Measurements from ENCODE around the gene SLC30A3.
A peak's percentile ranks its signal among the peaks of the same experiment; 100 is the strongest.

The SLC30A3 gene

DNA sequence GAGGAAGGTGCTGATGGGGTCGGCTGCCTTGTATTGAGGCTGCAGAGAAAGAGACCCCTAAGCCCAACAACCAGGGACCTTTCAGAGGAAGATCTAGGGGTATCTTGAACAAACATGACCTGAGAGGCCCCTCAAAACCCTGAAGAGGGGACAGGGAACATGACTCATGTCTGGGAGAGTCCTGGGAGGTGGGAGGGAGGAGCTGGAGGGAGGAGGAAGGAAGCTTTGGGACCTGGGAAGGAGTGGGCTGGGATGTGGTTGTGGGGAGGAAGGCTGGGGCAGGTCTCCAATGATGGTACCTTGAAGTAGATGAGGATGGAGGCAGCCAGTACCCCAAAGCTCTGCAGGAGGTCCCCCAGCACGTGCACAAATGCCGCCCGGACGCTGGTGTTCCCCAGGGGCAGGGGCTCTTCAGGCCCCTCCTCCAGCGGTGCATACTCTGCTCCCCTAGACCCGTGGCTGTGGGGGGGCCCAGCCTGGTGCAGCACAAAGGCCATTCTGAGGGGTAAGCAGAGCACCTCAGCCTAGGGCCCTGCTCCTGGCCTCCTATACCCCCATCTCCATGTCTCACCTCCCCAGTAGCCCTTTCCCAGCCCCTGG is 5.9 kb downstream of the SLC30A3 start:
- no peak for DNase-seq

DNA sequence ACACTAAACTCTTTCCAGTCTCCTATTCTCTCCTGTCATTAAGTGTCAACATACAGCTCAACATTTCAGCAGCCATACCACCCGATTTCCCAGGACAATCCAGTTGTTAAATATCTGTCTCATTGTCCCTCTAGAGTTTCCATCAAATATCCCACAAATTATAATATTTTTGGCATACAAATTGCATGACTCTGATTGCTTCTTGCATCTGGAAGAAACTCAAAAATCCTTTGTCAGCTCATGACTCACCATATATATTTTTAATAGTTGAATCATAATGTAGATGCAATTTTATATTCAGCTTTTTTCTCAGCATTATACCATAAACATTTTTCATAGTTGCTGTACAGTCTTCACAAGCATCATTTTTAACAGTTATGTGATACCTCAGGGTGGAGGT is 7.2 kb downstream of the SLC30A3 start:
- DNase-seq = no peak

DNA sequence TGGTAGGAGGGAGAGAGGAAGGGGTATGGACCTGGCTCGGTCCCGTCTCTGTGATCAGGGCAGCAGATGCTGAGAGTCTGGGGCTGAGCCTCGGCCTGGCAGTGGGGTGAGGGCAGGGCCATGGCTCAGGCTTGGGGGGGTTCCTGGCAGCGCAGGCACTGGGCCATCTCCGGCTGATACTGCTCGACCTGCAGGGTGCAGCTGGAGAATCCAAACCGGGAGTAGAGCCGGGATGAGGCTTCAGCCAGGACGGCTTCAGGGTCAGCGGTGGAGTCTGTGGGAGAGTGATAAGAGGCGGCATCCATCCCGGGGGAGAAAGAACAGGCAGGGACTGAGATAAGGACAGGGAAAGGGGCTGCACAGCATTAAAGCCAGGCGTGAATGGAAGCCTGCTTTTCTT is 7.7 kb downstream of the SLC30A3 start:
- no peak for DNase-seq

DNA sequence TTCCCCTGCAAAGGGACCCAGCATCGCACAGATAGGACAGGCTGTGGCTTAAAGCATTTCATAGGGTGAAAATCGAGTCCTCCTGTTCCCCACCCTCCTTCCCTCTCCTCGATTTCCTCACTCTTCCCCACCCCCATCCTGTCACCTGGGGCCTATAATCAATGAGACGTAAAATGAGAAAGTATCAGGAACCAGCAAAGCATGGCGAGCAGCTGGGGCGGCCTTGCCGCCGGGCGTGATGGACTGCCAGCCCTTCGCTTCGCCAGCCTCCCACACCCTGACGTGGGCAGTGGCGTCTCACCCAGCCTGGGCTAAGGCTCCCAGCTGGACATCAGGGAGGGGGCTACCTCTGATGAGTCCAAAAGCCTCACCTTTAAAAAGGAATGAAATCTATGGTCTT is 11.1 kb downstream of the SLC30A3 start:
- DNase-seq = no peak

DNA sequence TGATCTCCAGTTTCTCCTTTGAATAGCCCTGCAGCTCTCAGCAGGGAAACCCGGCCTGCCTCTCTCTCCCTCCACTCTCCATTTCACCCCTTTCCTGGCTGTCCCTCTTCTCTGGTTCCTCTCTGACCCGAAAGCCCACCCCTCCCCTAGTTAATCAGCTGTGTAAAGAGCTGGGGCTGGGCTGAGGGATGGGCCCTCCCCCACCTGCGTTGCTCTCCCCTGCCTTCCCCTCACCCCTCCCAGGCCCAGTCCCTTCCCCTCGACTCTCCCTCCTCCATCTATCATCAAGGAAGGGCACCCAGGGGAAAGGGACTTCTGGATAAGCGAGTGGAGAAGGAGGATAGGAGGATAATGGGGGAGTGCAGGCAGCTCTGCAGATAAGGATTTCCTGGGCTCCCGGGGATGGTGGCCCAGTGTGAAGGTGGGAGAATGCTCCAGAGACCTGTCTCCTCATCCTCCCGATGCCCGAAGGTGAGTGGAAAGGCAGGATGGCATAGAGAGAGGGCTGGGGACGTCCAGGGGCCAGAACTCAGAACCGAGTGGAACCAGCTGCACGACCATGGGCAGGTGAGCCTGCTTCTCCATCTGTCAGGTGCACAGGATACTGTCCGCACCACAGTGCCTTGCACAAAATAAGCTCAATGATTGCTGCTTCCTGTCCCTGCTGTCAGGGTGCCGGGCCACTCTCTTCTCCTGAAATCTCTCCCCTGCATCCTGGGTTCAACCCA is 12.0 kb downstream of the SLC30A3 start:
- DNase-seq = no peak

DNA sequence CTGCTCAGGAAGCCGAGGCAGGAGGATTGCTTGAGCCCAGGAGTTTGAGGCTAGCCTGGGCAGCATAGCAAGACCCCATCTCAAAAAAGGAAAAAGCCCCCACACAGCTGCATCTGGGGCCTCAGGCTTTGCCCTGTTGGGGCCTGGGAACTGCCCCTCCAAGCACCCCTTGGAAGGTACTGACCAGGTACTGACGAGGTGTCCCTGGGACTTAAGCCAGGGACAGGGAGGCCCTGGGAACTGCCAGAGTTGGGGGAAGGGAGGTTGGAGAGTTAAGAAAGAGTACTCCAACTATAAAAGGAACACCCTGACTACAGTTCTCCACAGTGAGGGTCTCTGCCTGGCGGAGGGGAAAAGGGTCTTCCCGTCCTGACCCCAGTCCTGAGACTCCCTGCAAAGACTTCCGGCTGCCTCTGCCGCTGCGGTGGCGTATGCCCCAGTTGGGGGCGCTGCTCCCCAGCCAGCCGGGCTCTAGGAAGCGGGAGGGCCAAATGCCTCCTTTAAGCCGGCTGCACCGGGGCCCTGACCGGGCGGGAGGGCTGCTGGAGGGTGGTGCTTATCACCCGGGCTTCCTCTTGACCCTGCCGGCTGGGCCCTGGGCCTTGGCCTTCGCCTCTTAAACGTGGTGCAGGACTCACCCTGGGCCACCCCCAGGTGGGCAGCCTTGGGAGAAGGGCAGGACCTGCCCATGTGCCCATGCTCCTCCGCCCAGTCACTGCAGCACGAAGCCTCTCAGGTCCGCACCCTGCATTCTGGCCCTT is 12.8 kb downstream of the SLC30A3 start:
- DNase-seq = peak; percentile 41

DNA sequence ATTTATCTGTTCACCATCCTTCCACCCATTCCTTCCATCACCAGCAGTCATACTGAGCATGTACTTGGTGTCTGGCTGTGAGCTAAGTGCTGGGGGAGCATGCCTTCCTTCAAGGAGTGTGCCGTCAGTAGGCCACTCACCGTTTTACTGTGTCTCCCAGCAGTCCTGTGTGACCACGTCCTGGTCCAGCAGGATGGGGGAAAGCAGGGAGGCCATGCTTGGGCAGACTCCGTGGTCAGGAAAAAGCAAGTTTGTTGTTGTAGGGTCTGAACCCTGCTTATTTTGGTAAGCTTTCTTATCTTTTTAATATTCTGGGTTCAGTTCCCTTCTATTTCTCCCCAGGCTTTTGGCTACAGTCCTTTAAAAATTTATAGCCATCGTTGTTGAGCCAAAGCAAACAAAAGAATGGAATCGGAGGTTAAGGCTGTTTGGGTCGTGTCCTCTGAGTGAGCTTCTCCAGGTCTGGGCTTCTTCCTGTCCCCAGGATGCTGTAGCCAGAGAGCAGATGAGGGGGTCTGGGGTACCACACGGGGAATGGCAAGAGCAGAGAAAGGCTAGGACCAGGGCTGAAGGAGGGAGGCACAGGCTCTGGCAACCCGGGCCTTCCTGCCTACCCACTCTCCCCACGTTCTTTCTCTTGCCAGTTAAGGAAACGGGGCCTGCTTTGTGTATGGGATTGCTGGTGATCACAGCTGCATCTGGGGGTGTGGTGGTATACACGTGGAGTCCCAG is 13.5 kb downstream of the SLC30A3 start:
- DNase-seq = no peak

DNA sequence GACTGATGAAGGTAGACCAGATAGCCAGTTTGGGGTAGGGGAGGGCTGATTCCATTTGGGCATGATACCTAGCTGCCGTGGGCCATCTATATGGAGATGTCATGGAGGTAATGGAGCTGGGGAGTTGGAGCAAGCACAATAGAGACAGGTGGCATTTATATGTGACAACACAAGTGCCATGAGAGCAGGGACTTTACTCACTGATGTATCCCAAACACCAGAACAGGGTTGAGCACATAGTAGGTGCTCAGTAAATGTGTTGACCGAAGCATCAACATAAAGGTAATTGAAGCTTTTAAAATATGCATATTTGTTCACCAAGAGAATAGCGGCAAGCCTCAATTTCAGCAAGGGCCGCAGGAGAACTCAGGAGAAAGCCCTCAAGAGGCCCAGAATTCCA is 15.0 kb downstream of the SLC30A3 start:
- DNase-seq = no peak

DNA sequence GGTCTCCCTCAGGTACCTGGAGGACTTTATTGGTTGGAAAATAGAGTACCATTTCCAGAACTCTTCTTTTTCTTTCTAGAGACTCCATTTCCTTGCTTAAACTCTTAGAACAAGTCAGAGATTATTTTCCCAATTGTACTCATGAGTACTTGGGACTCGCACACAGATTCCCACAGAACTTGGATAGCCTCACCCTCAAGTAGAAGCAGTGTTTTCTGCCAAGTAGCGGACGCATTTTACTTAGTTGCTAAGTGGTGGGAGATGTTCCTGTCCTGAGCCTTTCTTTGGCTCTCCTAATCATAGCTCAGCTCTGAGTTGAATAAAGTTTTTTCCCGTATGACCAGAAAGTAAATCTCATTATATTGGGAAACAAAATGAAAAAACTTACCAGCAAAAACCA is 17.2 kb downstream of the SLC30A3 start:
- DNase-seq = no peak

DNA sequence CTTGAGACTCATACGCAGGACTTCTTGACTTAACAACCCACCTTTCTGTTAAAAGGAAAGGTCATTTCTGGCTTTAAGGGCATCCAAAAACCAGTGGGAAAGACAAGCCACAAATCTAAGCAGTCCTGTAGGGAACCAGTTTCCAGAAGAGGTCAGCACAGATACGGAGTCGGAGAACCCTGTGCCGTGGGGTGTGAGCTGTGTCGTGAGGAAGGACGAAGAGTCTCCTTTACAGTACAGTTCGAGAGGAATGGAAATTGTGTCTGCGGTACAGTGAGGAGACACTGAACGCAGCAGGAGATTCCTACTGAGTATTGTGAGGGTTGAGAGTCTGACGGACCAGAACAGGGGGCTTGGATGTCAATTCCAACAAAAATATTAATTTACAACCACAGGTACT is 17.7 kb downstream of the SLC30A3 start:
- DNase-seq = no peak

DNA sequence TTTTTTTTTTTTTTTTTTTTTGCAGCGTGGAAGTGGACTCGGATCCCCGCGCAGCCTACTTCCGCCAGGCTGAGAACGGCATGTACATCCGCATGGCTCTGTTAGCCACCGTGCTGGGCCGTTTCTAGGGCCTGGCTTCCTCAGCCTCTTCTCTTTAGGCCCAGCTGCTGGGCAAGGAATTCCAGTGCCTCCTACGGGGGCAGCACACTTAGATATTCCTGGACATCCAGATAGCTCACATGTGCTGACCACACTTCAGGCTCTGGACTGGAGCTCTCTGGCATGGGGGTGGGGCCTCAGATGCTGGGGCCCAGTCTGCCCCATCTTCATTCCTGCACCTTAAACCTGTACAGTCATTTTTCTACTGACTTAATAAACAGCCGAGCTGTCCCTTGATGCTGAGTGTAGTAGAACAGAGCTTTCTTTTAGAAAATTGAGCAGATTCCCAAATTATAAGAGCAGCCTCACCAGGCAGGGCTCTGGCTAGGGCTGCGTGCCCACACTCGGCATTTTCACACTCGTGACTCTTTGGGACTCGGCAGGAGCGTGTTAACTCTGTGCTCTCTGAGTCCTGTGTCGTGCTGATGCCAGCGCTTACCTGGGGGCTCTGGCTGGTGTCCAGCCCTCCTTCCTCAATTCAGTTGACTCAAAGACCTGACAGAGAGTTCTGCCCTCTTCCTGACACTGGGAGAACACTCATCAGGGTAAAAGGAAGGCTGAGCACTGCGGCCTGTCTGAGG is 19.3 kb downstream of the SLC30A3 start:
- DNase-seq = no peak

DNA sequence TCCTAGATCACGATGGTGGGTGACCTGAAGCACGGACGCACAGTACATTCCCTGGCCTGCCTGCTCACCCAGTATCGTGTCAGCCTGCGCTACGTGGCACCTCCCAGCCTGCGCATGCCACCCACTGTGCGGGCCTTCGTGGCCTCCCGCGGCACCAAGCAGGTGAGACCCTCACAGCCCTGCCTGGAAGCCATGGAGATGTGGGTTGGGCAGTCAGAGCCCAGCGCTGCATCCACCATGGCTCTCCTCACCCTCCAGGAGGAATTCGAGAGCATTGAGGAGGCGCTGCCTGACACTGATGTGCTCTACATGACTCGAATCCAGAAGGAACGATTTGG is 20.3 kb downstream of the SLC30A3 start:
- DNase-seq = no peak

DNA sequence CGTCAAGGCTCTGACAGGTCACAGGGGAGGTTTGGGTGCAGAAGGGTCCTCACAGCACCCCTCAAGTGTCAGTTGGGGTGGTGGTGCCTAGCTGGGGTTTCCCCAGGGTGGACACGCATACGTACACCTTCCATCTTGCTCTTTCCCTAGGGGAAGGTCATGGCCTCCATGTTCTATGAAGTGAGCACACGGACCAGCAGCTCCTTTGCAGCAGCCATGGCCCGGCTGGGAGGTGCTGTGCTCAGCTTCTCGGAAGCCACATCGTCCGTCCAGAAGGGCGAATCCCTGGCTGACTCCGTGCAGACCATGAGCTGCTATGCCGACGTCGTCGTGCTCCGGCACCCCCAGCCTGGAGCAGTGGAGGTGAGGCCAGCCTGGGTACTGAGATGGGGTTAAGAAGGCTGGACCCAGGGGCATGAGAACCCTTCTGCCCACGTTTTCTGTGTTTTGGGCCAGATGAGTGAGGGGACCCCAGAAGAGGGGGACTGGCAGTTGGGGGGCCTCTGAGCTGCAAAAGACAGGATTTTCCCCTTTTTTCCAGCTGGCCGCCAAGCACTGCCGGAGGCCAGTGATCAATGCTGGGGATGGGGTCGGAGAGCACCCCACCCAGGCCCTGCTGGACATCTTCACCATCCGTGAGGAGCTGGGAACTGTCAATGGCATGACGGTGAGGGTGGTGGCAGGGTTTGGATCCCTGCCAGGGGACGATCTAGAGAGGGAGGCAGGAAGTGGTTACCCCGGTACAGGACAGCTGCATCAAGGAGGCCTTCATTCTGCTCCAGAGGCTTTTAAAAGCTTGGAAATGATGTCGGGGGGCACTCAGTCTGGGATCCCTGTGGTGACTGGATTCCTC is 20.9 kb downstream of the SLC30A3 start:
- DNase-seq = no peak

DNA sequence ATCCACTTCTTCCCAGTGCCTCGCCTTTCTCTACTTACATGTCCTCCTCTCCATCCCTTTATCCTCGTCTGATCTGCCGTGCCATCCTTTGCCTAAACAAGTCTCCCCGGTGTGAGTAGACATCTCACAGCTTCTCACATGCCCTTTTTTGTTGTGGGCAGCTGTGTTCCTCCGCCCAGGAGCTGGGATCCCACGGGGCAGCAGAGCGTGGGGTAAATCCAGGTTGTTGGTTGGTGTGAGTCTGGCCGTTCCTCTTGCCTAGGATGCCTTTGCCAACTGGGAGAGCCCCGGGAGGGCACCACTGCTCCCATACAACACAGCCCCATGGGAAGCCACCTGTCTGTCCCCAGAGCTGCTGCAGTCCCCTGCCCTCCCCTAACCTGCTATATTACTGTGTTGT is 22.4 kb downstream of the SLC30A3 start:
- no peak for DNase-seq

DNA sequence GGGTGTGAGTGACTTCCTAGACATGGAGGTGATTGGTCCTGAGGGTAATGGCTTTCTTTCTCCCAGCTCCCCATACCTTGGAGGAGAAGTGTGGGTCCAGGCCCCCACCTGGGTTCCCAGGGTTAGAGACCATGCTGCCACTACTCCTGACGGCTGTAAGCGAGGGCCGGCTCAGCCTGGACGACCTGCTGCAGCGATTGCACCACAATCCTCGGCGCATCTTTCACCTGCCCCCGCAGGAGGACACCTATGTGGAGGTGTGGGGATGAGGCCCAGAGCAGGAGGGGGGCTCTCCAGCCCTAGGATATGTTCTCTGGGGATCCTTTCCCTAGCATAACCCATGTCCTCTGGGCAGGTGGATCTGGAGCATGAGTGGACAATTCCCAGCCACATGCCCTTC is 23.9 kb downstream of the SLC30A3 start:
- DNase-seq = no peak

DNA sequence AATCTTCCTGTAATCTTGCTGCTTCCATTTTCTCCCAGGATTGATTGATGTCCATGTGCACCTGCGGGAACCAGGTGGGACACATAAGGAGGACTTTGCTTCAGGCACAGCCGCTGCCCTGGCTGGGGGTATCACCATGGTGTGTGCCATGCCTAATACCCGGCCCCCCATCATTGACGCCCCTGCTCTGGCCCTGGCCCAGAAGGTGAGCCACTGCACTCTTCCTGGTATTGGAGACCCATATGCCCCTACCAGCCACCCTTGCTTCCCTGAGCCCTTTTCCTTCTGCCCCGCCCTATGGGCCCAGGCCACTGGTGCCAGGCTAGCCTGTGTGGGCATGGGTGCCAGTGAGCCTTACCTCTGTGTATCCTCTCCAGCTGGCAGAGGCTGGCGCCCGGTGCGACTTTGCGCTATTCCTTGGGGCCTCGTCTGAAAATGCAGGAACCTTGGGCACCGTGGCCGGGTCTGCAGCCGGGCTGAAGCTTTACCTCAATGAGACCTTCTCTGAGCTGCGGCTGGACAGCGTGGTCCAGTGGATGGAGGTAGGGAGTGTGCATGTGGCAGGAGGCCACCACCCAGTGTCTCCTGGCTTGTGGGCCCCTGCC is 25.4 kb downstream of the SLC30A3 start:
- no peak for DNase-seq

DNA sequence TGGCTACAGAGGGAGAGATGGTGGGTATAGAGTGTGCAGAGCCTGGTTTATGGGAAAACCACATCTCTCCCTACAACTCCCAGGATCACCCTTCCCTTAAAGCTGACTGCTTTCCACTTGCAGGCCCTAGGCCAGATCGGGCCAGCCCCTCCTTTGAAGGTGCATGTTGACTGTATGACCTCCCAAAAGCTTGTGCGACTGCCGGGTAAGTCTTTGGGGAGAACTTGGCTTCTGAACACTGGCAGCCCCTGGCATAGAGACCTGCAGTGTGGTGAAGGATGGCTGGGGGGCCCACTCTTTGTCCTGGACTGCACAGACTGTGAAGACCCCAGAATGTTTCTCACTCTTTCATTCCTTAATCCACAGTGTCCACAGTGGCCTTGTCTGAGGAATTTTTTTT is 26.2 kb downstream of the SLC30A3 start:
- no peak for DNase-seq

DNA sequence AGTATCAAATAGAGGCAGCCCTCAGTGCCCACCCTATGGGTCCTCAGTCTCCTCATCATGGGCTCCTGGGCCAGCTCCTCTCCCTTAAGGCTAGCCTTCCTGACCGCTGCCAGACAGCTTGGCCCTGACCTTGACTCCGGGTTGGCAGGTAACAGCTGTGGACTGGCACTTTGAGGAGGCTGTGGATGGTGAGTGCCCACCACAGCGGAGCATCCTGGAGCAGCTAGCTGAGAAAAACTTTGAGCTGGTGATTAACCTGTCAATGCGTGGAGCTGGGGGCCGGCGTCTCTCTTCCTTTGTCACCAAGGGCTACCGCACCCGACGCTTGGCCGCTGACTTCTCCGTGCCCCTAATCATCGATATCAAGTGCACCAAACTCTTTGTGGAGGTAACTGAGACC is 26.7 kb downstream of the SLC30A3 start:
- DNase-seq = no peak

DNA sequence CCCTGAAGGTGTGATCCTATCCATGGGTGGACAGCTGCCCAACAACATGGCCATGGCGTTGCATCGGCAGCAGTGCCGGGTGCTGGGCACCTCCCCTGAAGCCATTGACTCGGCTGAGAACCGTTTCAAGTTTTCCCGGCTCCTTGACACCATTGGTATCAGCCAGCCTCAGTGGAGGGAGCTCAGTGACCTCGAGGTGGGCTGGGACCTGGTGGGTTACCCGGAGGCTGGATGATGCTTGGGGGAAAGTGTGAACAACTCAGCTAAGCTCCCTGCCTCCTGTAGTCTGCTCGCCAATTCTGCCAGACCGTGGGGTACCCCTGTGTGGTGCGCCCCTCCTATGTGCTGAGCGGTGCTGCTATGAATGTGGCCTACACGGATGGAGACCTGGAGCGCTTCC is 29.5 kb downstream of the SLC30A3 start:
- DNase-seq = no peak

DNA sequence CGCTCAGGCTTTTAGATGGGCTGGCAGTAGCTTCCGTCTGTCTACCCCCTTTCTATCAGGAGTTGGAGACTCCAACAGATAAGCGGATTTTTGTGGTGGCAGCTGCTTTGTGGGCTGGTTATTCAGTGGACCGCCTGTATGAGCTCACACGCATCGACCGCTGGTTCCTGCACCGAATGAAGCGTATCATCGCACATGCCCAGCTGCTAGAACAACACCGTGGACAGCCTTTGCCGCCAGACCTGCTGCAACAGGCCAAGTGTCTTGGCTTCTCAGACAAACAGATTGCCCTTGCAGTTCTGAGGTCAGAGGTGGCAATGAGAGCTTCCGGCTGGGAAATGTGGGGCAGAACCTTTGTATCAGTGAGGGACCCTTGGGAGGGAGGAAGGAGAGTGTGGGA is 30.9 kb downstream of the SLC30A3 start:
- DNase-seq = no peak

DNA sequence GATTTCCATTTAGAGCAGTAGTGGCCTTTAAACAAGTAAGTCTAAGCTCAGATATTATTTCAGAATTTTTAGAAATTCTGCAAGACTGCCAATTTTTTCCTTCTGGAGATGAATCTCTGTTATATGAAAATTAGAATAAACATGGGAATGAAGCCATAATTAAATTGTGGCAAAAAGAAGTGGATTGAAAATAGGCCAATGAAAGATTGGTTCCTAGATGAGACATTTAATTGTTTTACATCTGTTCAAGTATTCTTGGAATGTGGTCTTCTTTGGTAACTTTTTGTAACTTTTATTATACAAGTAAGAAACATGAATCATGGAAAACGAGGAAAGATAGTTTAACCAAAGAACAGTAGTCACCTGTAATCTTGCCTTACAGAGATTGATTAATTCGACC is 35.3 kb downstream of the SLC30A3 start:
- no peak for DNase-seq

DNA sequence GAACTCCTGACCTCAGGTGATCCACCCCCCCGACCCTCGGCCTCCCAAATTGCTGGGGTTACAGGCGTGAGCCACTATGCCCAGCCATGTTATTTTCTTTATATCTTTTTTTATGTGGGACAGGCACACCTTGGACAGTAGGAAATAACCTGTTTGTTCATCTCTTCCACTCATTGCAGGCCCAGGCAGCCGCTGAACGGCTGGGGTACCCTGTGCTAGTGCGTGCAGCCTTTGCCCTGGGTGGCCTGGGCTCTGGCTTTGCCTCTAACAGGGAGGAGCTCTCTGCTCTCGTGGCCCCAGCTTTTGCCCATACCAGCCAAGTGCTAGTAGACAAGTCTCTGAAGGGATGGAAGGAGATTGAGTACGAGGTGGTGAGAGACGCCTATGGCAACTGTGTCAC is 37.3 kb downstream of the SLC30A3 start:
- DNase-seq = no peak

Measured in activated CD4-positive, alpha-beta T cell treated with anti-CD3 and anti-CD28 coated beads, Interleukin-2, amount 50 U/mL, for 1 hour (primary cell).